Astrocyte (in vitro differentiated cells and primary cell): ENCODE results near the gene SUPT5H.

Source experiments
- CTCF ChIP-seq: IDR thresholded peaks from 2 replicates; pipeline ENCODE4 v1.5.1; 2011; ENCODE audit warnings: low read depth, mild to moderate bottlenecking, inconsistent platforms, low read length, moderate library complexity; ENCODE audit not compliant: insufficient read depth
- EZH2 ChIP-seq: IDR thresholded peaks from 2 replicates; pipeline ENCODE4 v1.6.1; 2012; ENCODE audit warnings: mild to moderate bottlenecking, low read length, inconsistent platforms; ENCODE audit not compliant: insufficient read depth

- TF ChIP-seq CTCF (no peak), EZH2 (no peak)
These were observed 28.9 kb upstream of the SUPT5H start for GRCh38 chr19:39416152-39417120.
